ENCODE measurements around the gene KL.

The KL gene

GRCh38 chr13:33016414-33017322 lies at the start of gene KL:
Gene KL, plus strand, starts transcription at chr13:33016423. Its CDS starts 18 bp downstream, at chr13:33016441.
- no peak for DNase-seq

GRCh38 chr13:32967584-32968182 lies 48.5 kb upstream of the KL start:
- DNase-seq: no peak

GRCh38 chr13:32968316-32968715 lies 47.9 kb upstream of the KL start:
- DNase-seq: no peak

- no peak for DNase-seq
Observed at GRCh38 chr13:32968793-32969192, 47.4 kb upstream of the KL start.

- DNase-seq: no peak
Observed at GRCh38 chr13:32969516-32969941, 46.7 kb upstream of the KL start.

- no peak for DNase-seq
Observed at GRCh38 chr13:32976056-32976805, 40.0 kb upstream of the KL start.

- no peak for DNase-seq
Observed at GRCh38 chr13:32976912-32977311, 39.3 kb upstream of the KL start.

- DNase-seq: no peak
Observed at GRCh38 chr13:32977321-32977720, 38.9 kb upstream of the KL start.

- no peak for DNase-seq
Observed at GRCh38 chr13:32978278-32978677, 37.9 kb upstream of the KL start.

- DNase-seq: no peak
Observed at GRCh38 chr13:32983058-32983457, 33.2 kb upstream of the KL start.

GRCh38 chr13:32984857-32985626 lies 31.2 kb upstream of the KL start:
- DNase-seq: peak; percentile 45 to 61

- DNase-seq: no peak
Observed at GRCh38 chr13:32986552-32986951, 29.7 kb upstream of the KL start.

- DNase-seq: no peak
Observed at GRCh38 chr13:32987462-32987861, 28.8 kb upstream of the KL start.

GRCh38 chr13:32988608-32989289 lies 27.5 kb upstream of the KL start:
- DNase-seq: peak in 1 of 2 experiments; percentile 1

- DNase-seq: no peak
Observed at GRCh38 chr13:32989290-32989667, 26.9 kb upstream of the KL start.

GRCh38 chr13:32989942-32990341 lies 26.3 kb upstream of the KL start:
- DNase-seq: no peak

- DNase-seq: no peak
Observed at GRCh38 chr13:32993145-32993544, 23.1 kb upstream of the KL start.

- no peak for DNase-seq
Observed at GRCh38 chr13:32997399-32997798, 18.8 kb upstream of the KL start.

- no peak for DNase-seq
Observed at GRCh38 chr13:32998966-32999365, 17.3 kb upstream of the KL start.

GRCh38 chr13:33000365-33000764 lies 15.9 kb upstream of the KL start:
- DNase-seq: no peak

- peak; percentile 26 to 58 for DNase-seq
Observed at GRCh38 chr13:33003458-33004019, 12.7 kb upstream of the KL start.

- peak in 1 of 2 experiments; percentile 10 for DNase-seq
Observed at GRCh38 chr13:33004511-33004910, 11.7 kb upstream of the KL start.
